Activated gamma-delta T cell (primary cell): ENCODE results near the gene BBX.

Source experiments
- DNase-seq: peaks from one replicate; lab custom pipeline; 2025; lab: John Stamatoyannopoulos, UW

The BBX gene

DNA sequence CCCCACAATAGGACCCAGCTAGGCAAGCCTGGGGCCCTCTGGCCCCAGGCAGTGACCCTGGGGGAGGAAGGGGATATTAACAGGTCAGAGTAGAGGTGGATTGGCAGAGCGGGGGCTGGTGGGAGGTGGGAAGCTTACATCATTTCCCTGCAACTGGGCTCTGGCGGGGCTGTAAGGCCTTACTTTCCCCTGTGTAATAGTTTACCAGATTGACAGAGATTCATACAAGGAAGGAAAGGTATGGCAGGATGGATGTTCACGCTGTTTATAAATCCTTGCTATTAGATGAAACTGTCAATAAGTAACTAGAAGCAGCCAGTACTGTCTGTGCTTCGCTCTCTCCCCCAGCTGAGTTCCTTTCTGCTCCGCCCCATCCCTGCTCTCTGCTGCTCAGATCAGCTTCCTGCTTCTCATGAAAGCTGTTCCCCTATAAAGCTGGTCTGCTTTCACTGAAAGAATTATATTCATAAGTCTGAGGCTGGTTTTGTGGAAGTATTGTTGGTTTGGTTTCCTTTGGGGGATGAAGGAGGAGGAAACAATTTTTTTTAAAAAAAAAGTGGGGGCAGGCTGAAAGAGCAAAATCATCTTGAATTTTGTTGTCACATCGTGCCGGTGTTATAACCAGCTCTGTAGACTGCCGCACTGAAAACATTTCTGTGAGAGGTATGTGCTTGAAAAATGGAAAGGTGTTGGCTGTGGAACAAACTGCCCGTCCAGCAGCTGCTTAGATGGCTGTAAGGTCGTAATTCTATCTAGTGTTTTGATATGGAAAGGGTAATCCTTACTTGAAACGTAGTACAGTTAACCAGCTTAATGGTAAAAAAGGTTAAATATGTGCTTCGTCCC lies 76.4 kb downstream of the BBX start:
- no peak for DNase-seq

DNA sequence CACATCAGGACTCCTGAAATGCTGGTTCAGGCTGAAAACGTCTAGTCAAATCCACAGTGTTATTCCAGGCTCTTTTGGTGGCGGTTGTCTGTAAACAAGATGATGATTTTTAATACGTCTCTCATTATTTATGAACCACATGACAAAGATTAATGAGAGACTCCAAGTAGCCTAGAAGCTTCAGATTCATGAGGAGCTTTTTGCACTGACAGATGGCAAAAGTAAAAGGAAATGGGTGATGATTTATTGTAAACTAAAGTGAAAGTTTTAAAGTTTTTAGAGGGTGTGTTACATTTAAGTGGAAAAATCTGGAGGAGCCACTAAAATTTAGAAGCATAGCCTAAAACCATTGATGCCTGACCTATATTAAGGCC lies 77.0 kb downstream of the BBX start:
- DNase-seq, result no peak

DNA sequence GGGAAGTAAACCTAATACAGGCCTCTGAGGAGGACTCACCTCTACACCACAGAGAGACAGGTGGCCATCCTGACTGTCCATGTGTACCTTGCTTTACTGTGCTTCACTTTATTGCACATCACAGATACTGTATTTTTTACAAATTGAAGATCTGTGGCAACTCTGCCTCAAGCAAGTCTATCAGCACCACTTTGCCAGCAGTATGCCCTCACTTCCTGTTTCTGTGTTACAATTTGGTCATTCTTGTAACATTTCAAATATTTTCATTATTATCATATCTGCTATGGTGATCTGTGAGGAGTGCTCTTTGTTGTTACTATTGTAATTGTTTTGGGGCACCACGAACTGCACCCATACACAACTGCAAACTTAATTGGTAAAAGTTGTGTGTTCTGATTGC lies 78.0 kb downstream of the BBX start:
- DNase-seq, result no peak

DNA sequence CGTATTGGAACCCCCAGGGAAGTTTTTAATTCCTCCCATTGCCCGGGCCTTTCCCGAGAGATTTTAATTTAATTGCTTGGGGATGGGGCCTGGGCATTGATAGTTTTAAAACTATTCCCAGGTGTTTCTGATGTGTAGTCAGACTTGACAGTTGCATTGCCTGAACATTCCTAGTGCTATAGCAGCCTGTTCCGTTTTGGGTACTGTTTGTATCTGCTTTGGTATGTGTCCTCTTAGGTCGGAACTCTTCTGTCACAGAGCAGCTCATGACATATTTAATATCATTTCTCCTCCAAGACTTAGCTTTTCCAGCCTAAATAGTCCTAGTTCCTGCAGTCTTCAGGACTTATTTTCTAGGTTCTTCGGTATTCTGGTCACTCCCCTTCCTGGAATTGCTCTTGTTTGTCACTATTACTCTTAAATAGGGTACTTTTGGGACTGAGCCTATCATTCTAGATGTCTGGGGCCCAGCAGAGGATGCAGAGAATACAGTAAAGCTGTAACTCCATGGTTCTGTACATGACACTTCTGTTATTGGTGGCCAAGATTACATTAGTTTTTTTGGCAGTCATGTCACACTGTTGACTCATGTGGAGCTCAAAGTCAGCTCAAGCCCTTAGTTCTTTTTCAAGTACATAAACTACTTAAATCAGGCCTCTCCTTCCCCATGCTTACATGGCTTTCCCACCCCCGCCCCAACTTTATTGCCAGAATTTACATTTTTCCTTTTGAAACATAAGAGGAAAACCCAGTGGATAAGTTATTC lies 81.5 kb downstream of the BBX start:
- no peak for DNase-seq

DNA sequence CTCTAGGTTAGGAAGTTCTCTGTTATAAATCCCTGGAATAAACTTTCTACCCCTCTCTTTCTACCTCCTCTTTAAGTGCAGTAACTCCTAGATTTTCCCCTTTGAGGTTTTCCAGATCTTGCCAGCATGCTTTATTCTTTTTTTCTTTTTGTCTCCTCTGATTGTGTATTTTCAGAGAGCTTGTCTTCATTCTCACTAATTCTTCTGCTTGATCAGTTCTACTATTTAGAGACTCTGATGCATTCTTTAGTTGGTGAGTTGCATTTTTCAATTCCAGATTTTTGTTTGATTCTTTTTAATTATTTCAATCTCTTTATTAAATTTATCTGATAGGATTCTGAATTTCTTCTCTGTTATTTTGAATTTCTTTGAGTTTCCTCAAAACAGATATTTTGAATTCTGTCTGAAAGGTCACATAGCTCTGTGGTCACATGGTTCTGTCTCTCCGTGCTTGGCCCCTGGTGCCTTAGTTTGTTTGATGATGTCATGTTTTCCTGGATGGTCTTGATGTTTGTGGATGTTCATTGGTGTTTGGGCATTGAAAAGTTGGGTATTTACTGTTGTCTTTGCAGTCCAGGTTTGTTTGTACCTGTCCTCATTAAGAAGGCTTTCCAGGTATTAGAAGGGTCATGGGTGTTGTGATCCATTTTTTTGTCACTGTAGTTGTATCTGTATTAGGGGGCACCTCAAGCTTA lies 89.2 kb downstream of the BBX start:
- no peak for DNase-seq

DNA sequence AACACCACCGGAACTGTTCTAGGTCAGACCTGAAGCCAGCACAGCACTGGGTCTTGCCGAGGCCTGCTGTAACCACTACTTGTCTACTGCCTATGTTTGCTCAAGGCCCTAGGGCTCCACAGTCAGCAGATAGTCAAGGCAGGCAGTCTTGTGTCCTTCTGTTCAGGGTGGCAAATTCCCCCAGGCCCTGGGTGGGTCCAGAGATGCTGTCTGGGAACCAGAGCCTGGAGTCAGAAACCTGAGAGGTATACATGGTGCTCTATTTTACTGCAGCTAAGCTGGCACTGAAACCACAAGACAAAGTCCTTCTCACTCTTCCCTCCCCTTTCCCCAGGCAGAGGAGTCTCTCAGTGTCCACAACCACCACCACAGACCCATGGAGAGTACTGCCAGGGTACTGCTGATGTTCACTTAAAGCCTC lies 89.9 kb downstream of the BBX start:
- DNase-seq, result no peak

DNA sequence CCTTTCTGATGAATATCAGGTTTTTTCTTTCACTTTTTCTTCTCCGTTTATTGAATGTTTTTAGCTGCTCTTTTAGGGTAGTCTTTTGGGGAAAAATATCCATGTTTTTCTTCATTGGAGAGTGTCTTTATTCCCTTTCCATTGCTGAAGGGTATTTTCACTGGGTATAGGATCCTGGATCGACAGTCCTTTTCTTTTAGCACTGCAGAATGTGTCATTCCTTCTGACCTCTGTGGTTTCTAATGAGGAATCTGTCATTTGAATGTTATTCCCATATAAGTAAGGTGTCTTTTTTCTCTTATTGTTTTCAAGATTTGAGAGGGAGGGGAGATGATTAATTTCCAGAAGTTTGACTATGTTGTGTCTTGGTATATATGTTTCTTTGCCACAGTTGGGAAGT lies 96.8 kb downstream of the BBX start:
- no peak for DNase-seq

DNA sequence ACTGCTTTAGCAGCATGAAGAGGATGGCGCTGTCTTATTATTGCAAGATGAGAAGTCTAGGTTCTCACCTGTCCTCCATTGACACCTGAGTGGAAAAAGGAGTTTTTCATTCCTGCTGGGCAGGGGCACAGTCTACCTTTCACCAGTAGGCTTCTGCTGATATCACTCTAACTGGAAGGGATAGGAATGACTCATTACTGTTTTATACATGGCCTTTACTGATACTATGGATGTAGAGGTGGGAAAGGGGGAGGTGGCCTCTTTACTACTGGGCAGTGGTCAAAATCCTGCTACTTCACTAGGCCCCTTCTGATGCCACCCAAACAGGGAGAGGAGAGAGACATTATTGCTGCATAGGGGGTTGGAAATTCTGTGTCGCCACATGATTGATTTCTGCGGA lies 97.8 kb downstream of the BBX start:
- no peak for DNase-seq

DNA sequence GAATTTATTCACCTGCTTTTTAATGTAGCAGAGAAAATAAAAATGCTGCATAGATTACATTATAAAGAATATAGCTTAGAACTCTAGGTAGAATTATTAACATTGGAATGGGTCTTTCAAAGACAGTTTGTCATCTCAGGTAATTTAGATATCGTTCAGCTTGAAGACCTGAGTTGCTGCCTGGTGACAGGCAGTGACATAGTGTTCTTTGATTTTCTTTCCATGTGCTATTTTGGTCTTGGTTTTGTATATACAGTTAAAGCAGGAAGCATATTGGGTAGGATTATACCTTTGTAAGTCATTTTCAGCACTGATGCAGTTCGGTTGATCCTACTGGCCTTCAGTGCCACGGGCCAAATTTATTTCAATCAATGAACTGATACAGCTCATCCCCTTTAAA lies 98.7 kb downstream of the BBX start:
- DNase-seq, result no peak

DNA sequence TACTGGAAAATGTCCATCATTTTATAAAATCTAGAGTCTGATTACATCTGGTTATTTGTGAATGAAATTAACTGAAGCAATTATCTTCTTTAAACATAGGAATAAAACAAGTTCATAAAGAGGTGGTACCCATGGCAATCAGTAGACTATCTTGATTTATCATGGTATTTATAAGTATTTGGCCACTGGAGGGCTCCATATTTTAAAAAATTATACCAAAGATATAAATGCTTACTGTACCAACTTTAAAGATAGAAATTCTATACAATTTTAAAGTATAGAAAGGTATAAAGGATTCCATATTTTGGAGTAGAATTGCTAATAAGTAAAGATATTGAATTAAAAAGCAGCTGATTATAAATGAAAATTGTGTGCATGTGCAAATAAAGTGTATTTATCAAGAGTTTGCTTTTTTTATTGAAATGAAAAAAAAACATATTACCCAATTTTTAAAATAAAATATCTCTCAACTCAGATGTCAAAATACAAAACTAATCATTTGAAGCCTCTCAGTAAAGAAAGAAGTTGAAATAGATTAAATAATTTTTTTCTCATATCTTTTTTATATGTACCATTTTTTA lies 105.3 kb downstream of the BBX start:
- no peak for DNase-seq

DNA sequence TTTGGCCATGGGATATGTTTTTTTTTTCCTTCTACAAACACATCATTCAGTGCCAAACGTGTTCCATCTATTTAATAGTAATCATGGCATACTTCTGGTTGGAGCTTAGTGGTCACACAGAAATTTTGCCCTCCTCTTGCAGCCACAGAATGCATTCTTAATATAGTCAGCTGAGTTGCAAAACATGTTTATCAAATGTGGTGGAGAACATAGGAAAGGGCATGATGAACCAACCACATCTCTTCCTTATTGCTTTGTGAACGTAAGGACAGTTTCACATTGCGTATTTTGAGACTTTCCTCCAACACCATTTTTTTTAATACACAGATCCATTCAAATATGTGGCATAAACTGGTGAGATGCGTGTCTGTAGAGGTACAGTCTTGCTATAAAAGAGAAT lies 106.8 kb downstream of the BBX start:
- DNase-seq, result no peak

DNA sequence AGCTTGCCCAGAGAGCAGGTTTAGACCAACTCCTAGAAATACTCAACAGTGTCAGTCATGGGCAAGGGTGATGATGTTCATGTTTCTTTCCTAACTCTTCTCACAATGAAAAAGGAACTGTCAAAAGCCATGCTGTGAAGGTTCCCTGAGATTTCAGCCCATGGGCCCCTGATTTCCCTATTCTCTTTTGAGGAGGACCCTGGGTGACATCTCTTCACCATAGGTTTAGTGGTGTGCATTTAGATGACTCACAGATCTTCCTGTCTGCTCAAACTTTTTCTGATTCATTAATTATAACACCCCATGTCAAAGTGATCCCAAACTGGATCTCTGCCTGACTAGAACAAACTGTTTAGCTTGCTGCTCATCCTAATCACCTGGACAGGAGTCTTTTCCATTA lies 108.0 kb downstream of the BBX start:
- no peak for DNase-seq

DNA sequence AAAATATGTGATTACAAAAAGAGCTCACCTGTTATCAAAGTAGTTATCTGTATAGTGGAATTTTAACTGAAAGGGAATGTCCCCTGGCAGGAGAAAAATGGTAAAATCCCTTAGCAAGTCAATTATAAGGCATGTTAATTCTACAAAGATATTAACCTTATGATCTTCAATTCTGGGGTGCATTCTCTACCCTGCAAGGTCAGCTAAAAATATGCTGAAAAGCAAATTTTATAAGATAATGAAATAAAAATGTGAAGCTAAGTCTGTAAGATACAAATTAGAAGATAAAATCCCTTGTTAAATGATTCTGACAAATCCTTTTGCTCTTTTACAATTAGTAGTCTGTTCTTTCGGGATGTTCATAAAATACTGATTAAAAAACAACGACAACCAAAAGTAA lies 109.8 kb downstream of the BBX start:
- DNase-seq, result no peak

DNA sequence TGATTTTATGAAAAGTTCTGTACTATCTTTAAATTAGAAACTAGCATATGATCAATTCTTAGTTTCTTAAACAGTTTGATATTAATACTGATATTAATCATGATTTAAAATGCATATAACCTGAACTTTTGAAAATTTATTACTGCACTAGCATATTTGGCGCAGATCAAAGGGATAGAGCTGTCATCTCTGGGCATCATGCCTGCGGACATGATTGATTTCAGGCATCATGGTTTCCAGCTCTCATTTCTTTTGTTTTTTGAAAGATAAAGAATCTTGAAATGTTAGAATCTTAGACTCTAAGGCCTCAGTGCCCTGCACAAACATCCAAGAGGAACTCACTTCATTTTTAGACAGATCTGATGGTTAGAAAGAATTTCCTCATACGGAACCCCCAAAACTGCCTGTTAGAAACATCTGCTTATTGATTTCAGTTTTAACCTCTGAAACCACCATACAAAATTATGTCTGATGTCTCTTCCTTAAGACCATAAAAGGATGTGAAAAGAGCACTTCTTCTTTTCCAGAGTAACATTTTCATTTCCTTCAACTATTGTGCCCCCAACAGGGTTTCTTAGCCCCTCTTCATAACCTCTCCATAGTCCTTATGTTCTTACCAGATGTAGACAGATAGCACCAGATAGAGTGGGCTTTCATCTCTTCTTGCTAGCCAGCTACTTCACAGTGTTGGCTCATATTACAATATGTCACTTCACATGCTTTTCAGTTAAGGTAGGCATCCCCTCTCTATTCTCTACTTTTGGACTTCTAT lies 110.8 kb downstream of the BBX start:
- no peak for DNase-seq

DNA sequence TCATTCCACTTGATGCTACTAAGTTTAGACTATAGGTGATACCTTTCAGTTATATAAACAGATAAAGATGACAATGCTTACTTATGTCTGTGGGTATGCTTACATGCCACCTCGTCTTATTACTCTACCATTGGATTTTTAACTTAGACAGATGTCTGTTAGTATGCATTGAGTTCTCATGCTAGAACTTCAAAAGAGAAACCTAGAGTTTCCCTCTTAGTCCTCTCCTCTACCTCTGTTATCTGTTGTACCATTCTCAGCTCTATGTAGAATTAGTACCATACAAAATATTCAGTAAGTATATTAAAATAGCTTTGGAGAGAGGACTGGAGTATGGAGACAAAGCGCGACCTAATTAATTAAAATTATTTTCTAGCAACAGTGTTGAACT lies 111.3 kb downstream of the BBX start:
- DNase-seq, result no peak

DNA sequence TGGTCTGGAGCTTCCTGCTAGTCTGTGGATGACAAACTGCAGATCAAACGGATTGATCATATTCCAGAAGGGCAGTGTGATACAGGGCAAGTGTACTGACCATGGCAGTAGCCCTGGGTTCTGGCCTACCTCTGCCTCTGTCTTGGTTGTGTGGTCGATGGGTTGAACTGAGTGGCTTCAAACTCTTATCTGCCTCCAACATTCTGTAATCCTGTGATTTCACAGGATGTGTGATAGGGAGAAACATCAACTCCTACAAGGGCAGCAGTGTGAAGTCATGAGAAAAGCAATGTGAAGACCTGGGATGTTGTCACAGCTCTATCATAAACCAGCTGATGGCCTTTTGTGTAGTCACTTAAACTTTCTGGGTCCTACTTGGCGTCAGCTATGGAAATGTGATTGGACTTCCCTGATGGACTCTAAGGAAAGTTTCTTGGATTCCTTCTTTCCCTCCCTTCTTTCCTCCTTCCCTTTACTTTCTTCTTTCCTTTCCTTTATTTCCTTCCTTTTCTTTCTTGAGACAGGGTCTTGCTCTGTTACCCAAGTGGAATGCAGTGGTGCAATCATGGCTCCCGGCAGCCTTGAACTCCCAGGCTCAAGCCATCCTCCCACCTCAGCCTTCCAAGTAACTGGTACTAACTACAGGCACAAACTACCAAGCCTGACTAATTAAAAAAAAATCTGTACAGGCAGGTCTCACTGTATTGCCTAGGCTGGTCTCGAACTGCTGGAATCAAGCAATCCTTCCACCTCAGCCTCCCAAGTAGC lies 114.8 kb downstream of the BBX start:
- DNase-seq, result no peak

DNA sequence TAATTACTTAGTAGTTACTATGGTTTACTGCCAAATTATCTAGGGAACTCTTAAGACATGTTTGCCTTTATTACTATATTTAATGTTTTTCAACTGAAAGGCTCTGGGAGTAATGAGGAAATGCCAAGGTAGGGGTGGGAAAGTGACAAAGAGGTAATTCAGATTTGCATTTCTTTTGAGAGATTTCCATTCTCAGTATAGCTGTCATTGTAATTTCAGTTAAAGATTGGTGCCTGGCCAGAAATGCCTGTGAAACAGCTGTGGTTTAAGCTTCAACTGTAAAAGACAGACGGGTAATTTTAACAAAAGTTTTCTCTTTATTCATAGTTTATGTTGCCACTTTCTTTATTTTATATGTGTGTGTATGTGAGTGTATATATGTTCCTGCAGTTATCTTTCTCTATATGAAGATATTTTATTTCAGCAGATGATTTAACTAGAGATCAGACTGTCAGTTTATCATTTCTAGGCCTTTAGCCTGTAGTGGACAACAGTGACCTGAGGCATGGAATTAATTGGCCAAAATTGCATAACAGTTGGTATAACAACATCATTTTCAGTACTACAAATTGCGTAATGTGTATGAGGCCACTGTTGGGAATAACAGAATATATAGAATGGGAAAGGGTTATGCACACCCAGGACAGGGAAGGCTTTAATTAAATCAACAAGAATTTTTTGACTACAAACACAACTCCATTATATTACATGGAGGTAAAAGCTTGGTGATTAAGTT lies 119.0 kb downstream of the BBX start:
- DNase-seq, result no peak

DNA sequence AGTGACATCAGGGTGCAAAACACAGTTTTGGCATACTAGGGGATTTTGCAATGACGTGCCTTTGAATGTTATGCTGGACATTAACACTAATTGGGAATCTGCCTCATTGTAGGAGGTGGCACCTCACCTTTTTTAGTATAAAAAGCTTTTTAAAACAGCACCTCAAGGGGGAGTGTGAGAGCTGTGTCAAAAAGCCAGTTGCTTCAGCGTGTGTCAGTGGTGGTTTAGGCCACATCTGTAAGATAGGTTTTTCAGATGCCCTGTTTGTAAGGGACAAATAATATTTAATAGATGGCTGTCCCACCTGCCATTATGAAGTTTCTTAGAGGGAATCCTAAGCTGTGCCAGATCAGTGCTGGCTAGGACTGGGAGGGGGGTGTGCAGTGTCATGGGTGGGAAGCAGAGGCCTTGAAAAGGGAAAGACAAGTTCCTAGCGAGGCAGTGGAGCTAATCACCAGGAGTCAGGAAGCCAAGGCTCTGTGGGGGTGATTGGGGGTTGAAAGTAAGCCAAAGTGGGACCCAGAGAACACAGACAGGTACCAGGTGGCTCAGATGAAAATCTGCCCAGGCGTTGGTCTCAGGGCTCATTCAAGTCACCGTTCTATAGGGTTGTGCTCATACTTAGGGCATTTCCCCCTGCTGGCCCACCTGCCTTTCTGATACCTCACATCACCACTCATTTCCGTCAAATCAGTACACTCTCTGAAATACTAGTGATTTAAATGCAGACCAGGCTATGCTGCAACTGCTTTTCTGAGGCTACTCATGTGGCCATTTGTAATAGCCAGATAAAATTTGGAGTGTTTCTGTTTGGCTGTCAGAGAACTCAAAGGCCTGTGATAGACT lies 120.5 kb downstream of the BBX start:
- DNase-seq, result no peak

DNA sequence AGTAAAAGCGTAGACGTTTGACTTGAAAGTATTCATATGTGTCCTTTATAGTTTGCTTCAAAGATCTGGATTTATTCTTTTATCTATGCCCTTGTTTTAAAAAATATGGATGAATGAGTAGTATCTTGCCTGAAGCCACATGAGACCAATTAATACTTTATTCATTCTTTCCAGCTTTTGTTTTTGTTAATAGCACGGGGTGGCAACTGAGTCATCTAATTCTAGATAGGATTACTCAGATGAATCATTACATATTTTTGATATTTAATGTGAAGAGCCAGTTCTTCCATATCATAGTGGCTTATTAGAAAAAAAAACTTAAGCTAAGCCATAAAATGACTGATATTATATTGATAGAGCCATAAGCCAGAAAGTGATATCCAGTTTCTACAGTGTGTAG lies 121.9 kb downstream of the BBX start:
- DNase-seq, result no peak
